Mesendoderm (in vitro differentiated cells): ENCODE measurements around the gene EN2.

Experiments used
- DNase-seq: peaks from one replicate; pipeline ENCODE4 v3.0.0; 2013
- H2AK5ac ChIP-seq: 2 replicates; pipeline ENCODE4 v1.6.1; 2013; ENCODE audit warnings: low read length, inconsistent platforms
- H2BK120ac ChIP-seq: 2 replicates; pipeline ENCODE4 v1.6.1; 2013; ENCODE audit warnings: low read depth, mild to moderate bottlenecking, low read length, moderate library complexity, mixed read lengths
- H2BK15ac ChIP-seq: replicated peaks from 2 replicates; pipeline ENCODE4 v1.6.1; 2013; ENCODE audit warnings: low read depth, mild to moderate bottlenecking, moderate library complexity
- H2BK5ac ChIP-seq: 2 replicates; pipeline ENCODE4 v1.6.1; 2013; ENCODE audit warnings: low read length, inconsistent platforms
- H3K18ac ChIP-seq: 2 replicates; pipeline ENCODE4 v1.6.1; 2013; ENCODE audit warnings: mild to moderate bottlenecking, low read length, mixed read lengths
- H3K23ac ChIP-seq: one replicate; pipeline ENCODE4 v1.6.1; 2013; ENCODE audit warnings: low read length
- H3K27ac ChIP-seq: 2 replicates; pipeline ENCODE4 v1.5.1; 2013; ENCODE audit warnings: low read depth, mild to moderate bottlenecking, inconsistent platforms, low read length, moderate library complexity
- H3K27me3 ChIP-seq: 2 replicates; pipeline ENCODE4 v1.6.1; 2013; ENCODE audit warnings: low read length, control low read depth, mild to moderate bottlenecking, inconsistent platforms; ENCODE audit not compliant: insufficient read depth, poor library complexity
- H3K36me3 ChIP-seq: 2 replicates; pipeline ENCODE4 v1.6.1; 2013; ENCODE audit warnings: low read length, inconsistent platforms; ENCODE audit not compliant: control insufficient read depth, insufficient read depth
- H3K4ac ChIP-seq: one replicate; pipeline ENCODE4 v1.6.1; 2013; ENCODE audit warnings: low read depth, mild to moderate bottlenecking, low read length, moderate library complexity
- H3K4me1 ChIP-seq: 2 replicates; pipeline ENCODE4 v1.6.1; 2013; ENCODE audit warnings: low read depth, low read length, inconsistent platforms; ENCODE audit not compliant: control insufficient read depth
- H3K4me2 ChIP-seq: 2 replicates; pipeline ENCODE4 v1.6.1; 2013; ENCODE audit warnings: low read length
- H3K4me3 ChIP-seq: 2 replicates; pipeline ENCODE4 v1.5.1; 2013; ENCODE audit warnings: mild to moderate bottlenecking, low read length
- H3K56ac ChIP-seq: one replicate; pipeline ENCODE4 v1.6.1; 2013; ENCODE audit warnings: low read length
- H3K79me1 ChIP-seq: 2 replicates; pipeline ENCODE4 v1.6.1; 2013; ENCODE audit warnings: low read length, inconsistent platforms
- H3K79me2 ChIP-seq: 2 replicates; pipeline ENCODE4 v1.6.1; 2013; ENCODE audit warnings: mild to moderate bottlenecking, low read length; ENCODE audit not compliant: control insufficient read depth, insufficient read depth
- H3K9ac ChIP-seq: 2 replicates; pipeline ENCODE4 v1.6.1; 2013; ENCODE audit warnings: low read length, inconsistent platforms
- H4K5ac ChIP-seq: one replicate; pipeline ENCODE4 v1.6.1; 2013; ENCODE audit warnings: low read length
- H4K8ac ChIP-seq: one replicate; pipeline ENCODE4 v1.6.1; 2013; ENCODE audit warnings: low read depth, mild to moderate bottlenecking, control low read depth, low read length, moderate library complexity
- WGBS: extraction: QIAGEN DNeasy Blood & Tissue Kit; methylation state at CpG from one replicate; pipeline ENCODE4 v1.1.7; 2013; ENCODE audit warnings: low lambda C conversion rate, missing lambda C conversion rate; ENCODE audit not compliant: insufficient coverage; ENCODE audit errors: extremely low coverage; 5-methylcytosine and 5-hydroxymethylcytosine counted together

Gene EN2

DNA sequence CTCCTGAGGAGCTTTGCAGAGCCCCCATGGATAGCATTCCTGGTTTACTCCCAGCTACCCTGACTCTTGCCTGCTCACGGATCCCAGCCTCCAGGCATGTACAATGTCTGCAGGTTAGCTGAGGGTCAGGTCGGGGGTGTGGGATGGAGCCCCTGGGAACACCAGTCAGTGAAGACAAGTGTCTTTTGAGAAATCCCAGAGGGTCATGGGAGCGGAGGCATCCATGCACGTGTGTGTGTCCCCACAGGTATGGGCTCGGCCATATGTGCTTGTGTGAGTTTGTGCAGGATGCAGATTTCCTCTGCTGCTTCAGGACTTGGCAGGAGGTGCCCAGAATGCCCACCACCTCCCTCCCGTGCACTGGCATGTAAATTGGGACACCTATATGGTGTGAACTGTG lies 28.3 kb upstream of the EN2 start:
- H3K56ac ChIP-seq = no peak overlapping the region
- no CpG with 5 or more reads among the region's 6 CpGs for WGBS
- H3K4ac ChIP-seq = no peak overlapping the region
- H3K9ac ChIP-seq = no peak overlapping the region
- no peak overlapping the region for H3K4me3 ChIP-seq
- H3K4me1 ChIP-seq = no peaks in the 10 kb centered on the region
- H3K18ac ChIP-seq = no peak overlapping the region
- no peak overlapping the region for H2AK5ac ChIP-seq
- H4K5ac ChIP-seq = no peak overlapping the region
- no peak for DNase-seq
- no peak overlapping the region for H3K27ac ChIP-seq
- H3K4me2 ChIP-seq = no peak overlapping the region
- no peak overlapping the region for H4K8ac ChIP-seq
- H2BK15ac ChIP-seq = no peak overlapping the region
- H3K79me1 ChIP-seq = no peaks in the 10 kb centered on the region
- no peak overlapping the region for H2BK5ac ChIP-seq
- H3K36me3 ChIP-seq = no peaks in the 10 kb centered on the region
- H2BK120ac ChIP-seq = no peak overlapping the region
- no peaks in the 10 kb centered on the region for H3K79me2 ChIP-seq
- no peaks in the 10 kb centered on the region for H3K27me3 ChIP-seq
- no peak overlapping the region for H3K23ac ChIP-seq

DNA sequence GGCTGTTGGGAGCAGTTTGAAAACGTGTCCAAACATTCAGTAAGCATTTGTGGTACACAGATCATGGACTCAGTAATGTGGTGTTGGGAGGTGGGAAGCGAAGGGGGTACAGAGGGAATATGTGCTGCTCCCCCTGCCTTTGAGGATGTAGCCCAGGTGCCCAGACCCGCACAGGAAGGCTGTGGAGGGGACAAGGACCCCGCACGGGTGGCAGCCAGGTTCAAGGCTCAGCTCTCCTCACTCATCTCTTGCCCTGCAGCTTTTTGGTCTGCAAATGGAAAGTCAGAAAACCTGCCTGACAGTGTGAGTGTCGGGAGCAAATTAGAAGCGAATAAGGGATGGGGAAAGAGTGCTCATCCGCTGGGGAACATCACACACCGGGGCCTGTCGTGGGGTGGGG lies 27.3 kb upstream of the EN2 start:
- Histone ChIP-seq H3K56ac (no peak overlapping the region), H2AK5ac (no peak overlapping the region), H3K27me3 (no peaks in the 10 kb centered on the region), H3K4me2 (no peak overlapping the region), H3K79me1 (no peaks in the 10 kb centered on the region), H2BK120ac (no peak overlapping the region), H3K4ac (no peak overlapping the region), H3K9ac (no peak overlapping the region), H3K18ac (no peak overlapping the region), H4K5ac (no peak overlapping the region), H3K4me1 (no peaks in the 10 kb centered on the region), H3K79me2 (no peaks in the 10 kb centered on the region), H3K4me3 (no peak overlapping the region), H4K8ac (no peak overlapping the region), H3K23ac (no peak overlapping the region), H3K36me3 (no peaks in the 10 kb centered on the region), H3K27ac (no peak overlapping the region), H2BK5ac (no peak overlapping the region), H2BK15ac (no peak overlapping the region)
- DNase-seq = no peak
- WGBS = no CpG with 5 or more reads among the region's 10 CpGs

DNA sequence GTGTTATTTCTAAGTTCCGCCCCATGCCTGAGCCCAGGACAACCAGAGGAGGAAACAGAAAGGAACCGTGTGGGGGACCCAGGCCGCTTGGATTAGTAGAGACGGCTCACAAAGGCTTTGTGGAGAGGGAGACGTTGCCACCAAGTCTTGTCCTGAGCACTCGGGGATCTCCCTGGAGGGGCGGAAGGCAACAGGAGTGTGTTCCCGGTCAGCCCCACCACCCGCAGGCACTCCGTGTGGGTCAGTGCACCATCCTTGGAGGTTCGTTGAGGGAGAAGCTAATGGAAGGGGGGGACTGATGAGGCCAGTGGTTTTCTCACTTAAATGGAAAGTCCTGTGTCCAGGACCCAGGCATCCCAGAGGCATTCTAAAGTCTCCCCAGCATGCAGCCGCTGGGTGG lies 26.7 kb upstream of the EN2 start:
- H3K9ac ChIP-seq = no peak overlapping the region
- H2BK15ac ChIP-seq = no peak overlapping the region
- no peaks in the 10 kb centered on the region for H3K4me1 ChIP-seq
- no peak overlapping the region for H2BK120ac ChIP-seq
- H2BK5ac ChIP-seq = no peak overlapping the region
- H3K56ac ChIP-seq = no peak overlapping the region
- H3K27me3 ChIP-seq = no peaks in the 10 kb centered on the region
- no peak overlapping the region for H4K8ac ChIP-seq
- H3K79me2 ChIP-seq = no peaks in the 10 kb centered on the region
- H3K4me2 ChIP-seq = no peak overlapping the region
- H4K5ac ChIP-seq = no peak overlapping the region
- H2AK5ac ChIP-seq = no peak overlapping the region
- no peak overlapping the region for H3K18ac ChIP-seq
- no peaks in the 10 kb centered on the region for H3K79me1 ChIP-seq
- H3K27ac ChIP-seq = no peak overlapping the region
- no peak for DNase-seq
- H3K4me3 ChIP-seq = no peak overlapping the region
- no peak overlapping the region for H3K4ac ChIP-seq
- no CpG with 5 or more reads among the region's 12 CpGs for WGBS
- H3K36me3 ChIP-seq = no peaks in the 10 kb centered on the region
- H3K23ac ChIP-seq = no peak overlapping the region

DNA sequence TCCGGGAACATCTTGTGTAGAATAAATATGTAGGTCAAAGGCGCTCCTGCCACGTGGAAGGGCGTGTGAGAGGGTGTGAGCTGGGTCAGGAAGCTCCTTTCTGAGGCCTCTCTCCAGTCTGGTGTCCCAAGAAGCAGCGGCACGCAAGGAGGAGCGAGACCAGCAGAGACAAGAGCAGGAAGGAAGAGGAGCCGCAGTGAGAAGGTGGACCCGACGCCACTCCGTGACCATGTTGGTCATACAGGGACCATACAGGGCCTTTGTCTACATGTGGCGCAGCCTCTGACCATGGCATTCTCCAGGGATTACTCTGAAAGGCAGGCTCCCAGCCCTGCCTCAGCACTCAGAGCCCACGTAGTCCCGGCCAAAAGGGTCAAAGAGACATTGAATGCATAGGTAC lies 26.2 kb upstream of the EN2 start:
- H3K4ac ChIP-seq = no peak overlapping the region
- no peak overlapping the region for H2BK15ac ChIP-seq
- H3K79me1 ChIP-seq = no peaks in the 10 kb centered on the region
- no peak overlapping the region for H2BK5ac ChIP-seq
- no peak overlapping the region for H3K27ac ChIP-seq
- H4K5ac ChIP-seq = no peak overlapping the region
- H3K56ac ChIP-seq = no peak overlapping the region
- no peak overlapping the region for H3K9ac ChIP-seq
- no peak overlapping the region for H2BK120ac ChIP-seq
- H3K79me2 ChIP-seq = no peaks in the 10 kb centered on the region
- H2AK5ac ChIP-seq = no peak overlapping the region
- H3K4me1 ChIP-seq = no peaks in the 10 kb centered on the region
- H3K23ac ChIP-seq = no peak overlapping the region
- no peaks in the 10 kb centered on the region for H3K36me3 ChIP-seq
- no CpG with 5 or more reads among the region's 14 CpGs for WGBS
- no peak overlapping the region for H3K4me2 ChIP-seq
- no peak for DNase-seq
- H3K27me3 ChIP-seq = no peaks in the 10 kb centered on the region
- no peak overlapping the region for H3K4me3 ChIP-seq
- no peak overlapping the region for H4K8ac ChIP-seq
- H3K18ac ChIP-seq = no peak overlapping the region

DNA sequence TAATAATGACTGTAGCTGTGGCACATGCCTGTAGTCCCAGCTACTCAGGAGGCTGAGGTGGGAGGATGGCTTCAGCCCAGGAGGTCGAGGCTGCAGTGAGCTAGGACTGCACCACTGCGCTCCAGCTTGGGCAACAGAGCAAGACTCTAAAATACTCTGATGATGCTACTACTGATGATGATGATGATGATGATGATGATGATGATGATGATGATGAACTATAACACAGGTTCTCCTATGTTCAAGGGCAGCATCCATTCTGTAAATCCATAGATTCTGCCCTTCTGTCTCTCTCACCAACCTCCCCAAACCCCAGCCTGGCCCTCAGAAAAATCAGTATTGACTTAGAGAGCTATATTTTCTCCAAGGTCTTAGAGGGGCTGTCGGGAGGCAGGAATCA lies 22.8 kb upstream of the EN2 start:
- no peak overlapping the region for H2AK5ac ChIP-seq
- H3K27ac ChIP-seq = no peak overlapping the region
- no peaks in the 10 kb centered on the region for H3K79me2 ChIP-seq
- DNase-seq = no peak
- no peak overlapping the region for H2BK15ac ChIP-seq
- H3K79me1 ChIP-seq = no peaks in the 10 kb centered on the region
- no peak overlapping the region for H3K4me2 ChIP-seq
- H3K18ac ChIP-seq = no peak overlapping the region
- no peaks in the 10 kb centered on the region for H3K27me3 ChIP-seq
- no peak overlapping the region for H3K23ac ChIP-seq
- no peaks in the 10 kb centered on the region for H3K36me3 ChIP-seq
- H3K4me3 ChIP-seq = no peak overlapping the region
- no peak overlapping the region for H4K8ac ChIP-seq
- H4K5ac ChIP-seq = no peak overlapping the region
- no peak overlapping the region for H2BK5ac ChIP-seq
- no peak overlapping the region for H3K4ac ChIP-seq
- WGBS = no CpG with 5 or more reads among the region's 3 CpGs
- no peak overlapping the region for H3K56ac ChIP-seq
- H2BK120ac ChIP-seq = no peak overlapping the region
- no peak overlapping the region for H3K9ac ChIP-seq
- no peaks in the 10 kb centered on the region for H3K4me1 ChIP-seq

DNA sequence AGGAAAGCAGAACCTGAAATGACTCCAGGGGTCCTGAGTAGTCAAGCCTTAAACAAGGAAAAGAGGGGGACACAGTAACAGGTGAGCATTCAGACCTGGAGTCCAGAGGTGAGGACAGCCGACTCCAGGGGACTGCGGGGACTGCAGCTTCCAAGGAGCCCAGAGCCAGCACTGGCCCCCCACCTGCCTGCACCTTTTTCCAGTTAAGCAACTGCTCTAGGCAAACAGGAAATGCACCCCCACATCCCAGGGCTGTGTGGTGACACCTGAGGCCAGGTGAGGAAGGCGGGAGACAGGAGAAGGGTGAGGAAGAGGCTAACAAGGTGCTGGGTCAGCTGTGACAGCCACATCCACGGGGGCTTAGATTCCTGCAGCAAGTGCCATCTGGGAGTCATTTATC lies 20.1 kb upstream of the EN2 start:
- Histone ChIP-seq H3K4me3 (no peak overlapping the region), H3K4me2 (no peak overlapping the region), H3K4ac (no peak overlapping the region), H2BK5ac (no peak overlapping the region), H3K27ac (no peak overlapping the region), H3K4me1 (no peaks in the 10 kb centered on the region), H3K27me3 (no peaks in the 10 kb centered on the region), H3K79me2 (no peaks in the 10 kb centered on the region), H4K8ac (no peak overlapping the region), H3K79me1 (no peaks in the 10 kb centered on the region), H2BK15ac (no peak overlapping the region), H3K56ac (no peak overlapping the region), H3K9ac (no peak overlapping the region), H3K23ac (no peak overlapping the region), H2AK5ac (no peak overlapping the region), H3K36me3 (no peaks in the 10 kb centered on the region), H4K5ac (no peak overlapping the region), H2BK120ac (no peak overlapping the region), H3K18ac (no peak overlapping the region)
- no CpG with 5 or more reads among the region's 4 CpGs for WGBS
- no peak for DNase-seq
